ENCODE data around the gene XAGE5.

DNA sequence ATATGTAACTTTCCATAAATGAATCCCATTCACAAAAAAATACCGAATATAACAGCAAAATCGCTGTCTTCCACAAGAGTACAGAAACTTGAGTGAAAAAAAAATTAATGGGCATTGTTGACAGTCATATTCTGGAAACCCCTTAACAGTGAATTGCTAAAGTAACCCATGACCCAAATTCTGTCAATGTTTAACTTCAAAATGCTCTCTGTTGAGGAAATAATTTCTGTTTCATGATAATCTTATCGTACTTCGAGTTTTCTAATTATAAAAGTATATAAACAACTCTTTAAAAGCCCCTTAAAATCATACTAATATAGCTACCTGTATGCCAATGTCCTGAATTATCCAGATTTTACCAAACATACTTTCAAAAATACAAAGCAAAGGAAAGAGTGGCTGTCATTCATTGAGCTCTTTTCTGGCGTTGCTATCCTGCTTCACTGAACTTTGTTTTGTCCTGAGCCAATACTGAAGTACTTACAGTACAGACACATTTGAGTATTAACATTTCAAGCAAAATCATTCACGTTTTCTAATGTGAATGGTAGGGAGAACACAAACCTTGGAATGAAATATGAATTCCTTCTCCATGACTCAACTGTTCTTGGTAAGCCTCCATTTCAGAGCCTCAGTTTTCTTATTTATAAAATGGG lies 54.4 kb downstream of the XAGE5 start:
- TF ChIP-seq, protein P1, sequence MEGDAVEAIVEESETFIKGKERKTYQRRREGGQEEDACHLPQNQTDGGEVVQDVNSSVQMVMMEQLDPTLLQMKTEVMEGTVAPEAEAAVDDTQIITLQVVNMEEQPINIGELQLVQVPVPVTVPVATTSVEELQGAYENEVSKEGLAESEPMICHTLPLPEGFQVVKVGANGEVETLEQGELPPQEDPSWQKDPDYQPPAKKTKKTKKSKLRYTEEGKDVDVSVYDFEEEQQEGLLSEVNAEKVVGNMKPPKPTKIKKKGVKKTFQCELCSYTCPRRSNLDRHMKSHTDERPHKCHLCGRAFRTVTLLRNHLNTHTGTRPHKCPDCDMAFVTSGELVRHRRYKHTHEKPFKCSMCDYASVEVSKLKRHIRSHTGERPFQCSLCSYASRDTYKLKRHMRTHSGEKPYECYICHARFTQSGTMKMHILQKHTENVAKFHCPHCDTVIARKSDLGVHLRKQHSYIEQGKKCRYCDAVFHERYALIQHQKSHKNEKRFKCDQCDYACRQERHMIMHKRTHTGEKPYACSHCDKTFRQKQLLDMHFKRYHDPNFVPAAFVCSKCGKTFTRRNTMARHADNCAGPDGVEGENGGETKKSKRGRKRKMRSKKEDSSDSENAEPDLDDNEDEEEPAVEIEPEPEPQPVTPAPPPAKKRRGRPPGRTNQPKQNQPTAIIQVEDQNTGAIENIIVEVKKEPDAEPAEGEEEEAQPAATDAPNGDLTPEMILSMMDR (conservative IDR thresholded peaks at IDR 0.05; ENCODE audit: low read length), result no peak
- no peak for TF ChIP-seq EZH2phosphoT487 (IDR thresholded peaks at IDR 0.05; ENCODE audit: borderline replicate concordance, low read depth, low read length)
